D721Med (cell line): ENCODE data around the gene MPZL1.

Source experiments
- DNase-seq: peaks from one replicate; pipeline ENCODE4 v3.0.0; 2011; ENCODE audit warnings: low spot score; ENCODE audit not compliant: insufficient read length
- FAIRE-seq: peaks from 2 replicates; lab custom pipeline; 2011; peaks lifted over from hg19 to GRCh38; lab: Jason Lieb, UNC
- TF ChIP-seq, protein P1 (sequence below): IDR thresholded peaks from 2 replicates; pipeline ENCODE4 v1.5.1; 2012; ENCODE audit warnings: mild to moderate bottlenecking, control low read depth; ENCODE audit not compliant: insufficient read depth; ENCODE audit errors: missing control alignments

MPZL1 gene

DNA sequence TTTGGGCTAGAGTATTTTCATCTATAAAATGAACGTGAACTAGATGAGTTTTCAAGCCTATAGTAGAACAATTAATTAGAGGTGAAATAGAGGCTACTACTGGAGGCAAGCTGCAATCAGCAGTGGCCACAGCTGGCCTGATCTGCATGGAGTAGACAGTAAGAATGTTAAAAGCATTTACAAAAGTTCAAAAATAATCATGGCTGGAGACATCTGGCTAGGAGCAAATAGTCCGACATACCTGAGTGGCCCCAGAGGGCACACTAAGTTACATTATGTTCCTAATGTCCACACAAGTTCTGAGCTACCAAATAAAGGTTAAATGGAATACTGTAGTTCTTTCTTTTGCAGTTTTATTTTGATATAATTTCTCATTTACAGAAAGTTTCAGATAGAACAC lies 28.0 kb downstream of the MPZL1 start:
- FAIRE-seq (no peak), DNase-seq (no peak)
- TF ChIP-seq, protein P1, sequence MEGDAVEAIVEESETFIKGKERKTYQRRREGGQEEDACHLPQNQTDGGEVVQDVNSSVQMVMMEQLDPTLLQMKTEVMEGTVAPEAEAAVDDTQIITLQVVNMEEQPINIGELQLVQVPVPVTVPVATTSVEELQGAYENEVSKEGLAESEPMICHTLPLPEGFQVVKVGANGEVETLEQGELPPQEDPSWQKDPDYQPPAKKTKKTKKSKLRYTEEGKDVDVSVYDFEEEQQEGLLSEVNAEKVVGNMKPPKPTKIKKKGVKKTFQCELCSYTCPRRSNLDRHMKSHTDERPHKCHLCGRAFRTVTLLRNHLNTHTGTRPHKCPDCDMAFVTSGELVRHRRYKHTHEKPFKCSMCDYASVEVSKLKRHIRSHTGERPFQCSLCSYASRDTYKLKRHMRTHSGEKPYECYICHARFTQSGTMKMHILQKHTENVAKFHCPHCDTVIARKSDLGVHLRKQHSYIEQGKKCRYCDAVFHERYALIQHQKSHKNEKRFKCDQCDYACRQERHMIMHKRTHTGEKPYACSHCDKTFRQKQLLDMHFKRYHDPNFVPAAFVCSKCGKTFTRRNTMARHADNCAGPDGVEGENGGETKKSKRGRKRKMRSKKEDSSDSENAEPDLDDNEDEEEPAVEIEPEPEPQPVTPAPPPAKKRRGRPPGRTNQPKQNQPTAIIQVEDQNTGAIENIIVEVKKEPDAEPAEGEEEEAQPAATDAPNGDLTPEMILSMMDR = no peak

DNA sequence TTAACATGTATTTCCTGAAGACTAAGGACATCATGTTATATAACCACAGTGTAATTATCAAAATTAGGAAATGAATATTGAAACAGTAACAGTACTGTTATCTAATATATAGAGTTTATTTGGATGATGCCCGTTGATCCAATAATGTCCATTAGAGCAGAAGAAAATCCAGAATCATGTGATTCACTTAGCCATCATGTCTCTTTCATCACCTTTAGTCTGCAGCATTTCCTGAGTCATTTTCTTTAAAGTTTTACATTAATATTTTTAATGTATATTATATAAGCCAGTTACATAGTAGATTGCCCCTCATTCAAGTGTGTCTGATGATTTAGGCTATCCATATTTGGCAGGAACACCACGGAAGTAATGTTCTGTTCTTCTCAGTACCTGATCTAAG lies 28.9 kb downstream of the MPZL1 start:
- TF ChIP-seq, protein P1 = no peak
- no peak for FAIRE-seq

DNA sequence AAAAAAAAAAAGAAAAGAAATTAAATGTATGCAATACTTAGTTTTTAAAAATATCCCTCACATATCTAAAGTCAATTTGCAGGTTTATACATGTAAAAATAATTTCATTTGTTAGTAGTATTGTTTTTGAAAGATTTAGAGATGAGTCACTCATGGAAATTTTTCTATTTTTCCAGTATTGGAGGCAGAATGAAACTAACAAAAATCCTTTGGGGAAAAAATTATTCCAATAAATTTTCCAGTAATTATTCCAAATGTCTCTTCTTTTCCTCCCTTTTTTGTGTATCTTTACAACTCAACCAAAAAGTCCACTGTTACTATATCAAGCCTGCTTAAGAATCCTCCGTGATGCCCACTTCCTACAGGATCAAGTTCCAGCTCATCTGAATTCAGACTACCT lies 29.9 kb downstream of the MPZL1 start:
- FAIRE-seq (no peak), DNase-seq (no peak)

More for the DNA sequence above, 28.9 kb downstream of the MPZL1 start:
- no peak for DNase-seq

DNA sequence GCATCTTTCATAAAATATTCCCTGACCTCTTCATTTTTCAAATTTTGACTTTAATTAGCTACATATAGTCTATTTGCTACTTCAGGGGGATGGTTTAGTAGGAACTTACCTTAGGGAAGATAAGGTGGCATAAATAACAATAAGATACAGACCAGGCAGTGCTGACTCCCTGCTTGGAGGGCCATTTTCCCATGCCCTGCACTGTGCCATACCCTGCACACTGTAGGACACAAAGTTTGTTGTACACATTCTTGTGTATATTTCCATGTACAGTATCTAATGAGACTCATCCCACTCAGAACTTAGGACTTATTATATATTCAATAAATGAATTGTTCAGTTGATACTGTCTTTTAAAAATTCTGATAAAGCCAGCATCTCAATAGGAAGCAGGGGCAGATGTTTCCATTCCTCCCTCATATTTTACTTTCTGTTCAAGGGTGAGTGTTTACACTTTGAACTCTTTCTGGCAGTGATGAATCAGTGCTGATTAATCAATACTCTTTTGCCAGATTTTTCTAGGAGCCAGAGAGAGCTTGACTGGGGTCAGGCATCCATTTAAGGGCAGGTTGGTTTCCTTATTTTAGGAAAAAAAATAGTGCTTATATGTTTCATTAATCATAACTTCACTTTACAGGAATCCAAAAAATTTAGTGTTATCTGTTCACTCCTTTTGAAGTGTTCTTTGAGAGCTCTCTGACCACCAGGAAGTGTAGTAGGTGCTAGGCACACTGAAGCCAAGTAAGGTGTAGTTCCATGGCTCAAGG lies 30.6 kb downstream of the MPZL1 start:
- FAIRE-seq = no peak
- TF ChIP-seq, protein P1 = no peak
- no peak for DNase-seq

More for the DNA sequence above, 29.9 kb downstream of the MPZL1 start:
- TF ChIP-seq, protein P1 = no peak

DNA sequence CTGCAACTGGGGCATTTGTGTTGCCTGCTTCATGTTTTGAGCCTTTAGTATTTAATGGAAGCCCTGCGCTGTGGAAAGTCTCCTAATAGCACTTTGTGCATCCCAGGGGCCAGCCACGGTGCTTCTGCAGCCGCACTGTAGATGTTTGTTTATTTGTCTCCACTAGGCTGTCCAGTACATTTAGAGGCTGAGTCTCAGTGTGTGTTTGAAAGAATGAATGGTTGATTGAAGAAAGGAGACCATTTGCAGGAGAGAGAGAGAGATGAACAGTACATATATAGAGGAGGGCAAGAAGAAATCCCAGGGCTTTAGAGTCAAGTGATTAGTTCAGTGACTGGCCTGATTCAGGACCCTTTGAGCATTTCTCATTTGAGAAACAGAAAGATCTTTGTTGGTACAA lies 33.9 kb downstream of the MPZL1 start:
- FAIRE-seq (no peak), DNase-seq (no peak)
- TF ChIP-seq, protein P1 = no peak

DNA sequence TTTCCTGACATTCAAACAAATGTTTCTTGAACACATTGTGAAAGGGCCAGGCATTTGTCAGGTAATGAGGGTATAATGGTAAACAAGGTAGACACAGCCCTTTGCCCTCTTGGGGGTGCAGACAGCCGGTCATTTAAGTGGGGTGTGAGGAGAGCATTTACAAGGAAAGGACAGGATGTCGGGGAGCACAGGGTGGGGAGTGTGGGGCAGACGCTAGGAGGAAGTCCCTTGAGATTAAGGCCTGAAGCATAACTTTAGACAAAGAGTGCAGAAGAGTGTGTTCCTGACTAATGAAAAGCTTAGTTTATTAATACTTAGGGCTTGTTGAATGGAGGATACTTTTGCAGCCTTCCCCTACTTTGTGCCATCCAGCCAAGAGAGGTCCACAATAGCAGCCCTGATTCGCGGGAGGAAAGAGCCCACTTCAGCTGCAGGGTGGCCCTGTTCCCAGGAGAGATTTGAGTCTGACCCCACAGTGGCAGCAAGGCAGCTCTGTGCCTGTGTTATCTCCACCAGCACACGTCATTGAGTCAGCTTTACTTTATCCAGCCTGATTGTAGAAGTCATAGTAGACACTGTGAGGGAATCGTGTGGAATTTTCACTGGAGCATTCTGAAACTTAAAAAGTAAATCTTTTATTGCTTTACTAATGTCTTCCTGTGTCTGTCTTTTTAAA lies 35.1 kb downstream of the MPZL1 start:
- DNase-seq = no peak
- no peak for FAIRE-seq
- TF ChIP-seq, protein P1 = no peak
